ENCODE results near the gene IRF4.
"Not testable (repeated sequence)": the region's sequence is repeated elsewhere in the genome, so short reads cannot be mapped to it uniquely, and the experiment has no call there.

Gene IRF4

DNA sequence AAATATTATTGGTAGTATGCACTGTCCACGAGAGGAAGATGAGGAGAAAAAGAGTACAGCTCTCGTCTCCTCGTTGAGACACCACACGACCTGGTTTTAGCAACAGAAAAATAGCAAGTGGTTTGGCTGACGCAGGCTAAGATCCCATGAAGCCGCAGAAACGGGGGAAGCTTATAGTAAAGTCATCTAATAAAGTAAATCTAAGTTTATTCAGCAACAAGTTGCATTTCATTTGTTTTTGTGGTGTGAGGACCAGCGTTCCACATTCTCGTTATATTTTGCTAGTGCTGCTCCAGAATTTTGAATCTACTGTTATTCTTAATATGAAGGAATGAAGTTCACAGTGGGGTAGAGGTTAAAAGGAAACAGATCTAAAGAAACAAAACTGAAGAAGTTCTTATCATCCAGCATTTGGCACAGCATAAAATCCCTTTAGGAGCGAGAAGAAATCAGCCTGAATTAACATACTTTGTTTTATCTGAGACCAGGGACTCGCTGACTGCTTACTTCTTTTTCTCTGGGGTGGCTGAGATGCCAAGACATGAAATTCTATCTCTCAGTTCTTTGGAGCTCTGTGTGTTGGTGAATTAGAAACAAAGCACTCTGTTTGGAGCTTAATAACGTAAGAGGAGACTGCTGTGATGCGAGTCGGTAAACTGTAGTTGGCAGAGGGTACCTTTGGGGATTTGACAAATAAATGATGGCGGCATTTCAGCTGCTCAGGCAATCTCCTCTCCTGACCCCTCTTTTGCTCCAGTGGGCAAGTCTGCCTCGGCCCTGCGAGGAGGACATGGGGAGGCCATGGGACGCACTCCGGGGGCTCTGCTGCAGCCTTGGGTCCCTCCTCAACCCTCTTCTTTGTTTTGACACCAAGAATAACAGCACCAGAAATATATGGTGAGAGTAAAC lies 24.9 kb upstream of the IRF4 start:
- DNase-seq (ENCODE audit: low spot score) (no peak), FAIRE-seq (no peak)

DNA sequence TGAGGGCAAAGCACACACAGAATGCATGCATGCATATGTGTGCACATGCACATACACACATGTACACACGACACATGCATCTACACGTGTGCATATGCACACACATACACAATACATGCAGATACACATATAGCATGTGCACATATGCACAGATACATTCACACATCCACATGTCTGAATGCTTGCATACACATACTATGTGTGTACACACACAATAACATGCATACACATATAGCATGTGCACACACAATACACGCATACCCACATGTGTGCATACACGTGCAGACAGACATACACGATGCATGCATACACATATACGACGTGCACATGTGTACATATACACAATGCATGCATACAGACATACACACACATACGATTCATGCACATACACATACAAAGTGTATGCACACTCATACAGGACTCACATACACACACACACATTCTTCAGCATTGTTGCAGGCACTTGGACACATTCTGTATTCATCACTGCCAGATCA lies 24.2 kb upstream of the IRF4 start:
- FAIRE-seq, result no peak
- DNase-seq (ENCODE audit: low spot score), result no peak

DNA sequence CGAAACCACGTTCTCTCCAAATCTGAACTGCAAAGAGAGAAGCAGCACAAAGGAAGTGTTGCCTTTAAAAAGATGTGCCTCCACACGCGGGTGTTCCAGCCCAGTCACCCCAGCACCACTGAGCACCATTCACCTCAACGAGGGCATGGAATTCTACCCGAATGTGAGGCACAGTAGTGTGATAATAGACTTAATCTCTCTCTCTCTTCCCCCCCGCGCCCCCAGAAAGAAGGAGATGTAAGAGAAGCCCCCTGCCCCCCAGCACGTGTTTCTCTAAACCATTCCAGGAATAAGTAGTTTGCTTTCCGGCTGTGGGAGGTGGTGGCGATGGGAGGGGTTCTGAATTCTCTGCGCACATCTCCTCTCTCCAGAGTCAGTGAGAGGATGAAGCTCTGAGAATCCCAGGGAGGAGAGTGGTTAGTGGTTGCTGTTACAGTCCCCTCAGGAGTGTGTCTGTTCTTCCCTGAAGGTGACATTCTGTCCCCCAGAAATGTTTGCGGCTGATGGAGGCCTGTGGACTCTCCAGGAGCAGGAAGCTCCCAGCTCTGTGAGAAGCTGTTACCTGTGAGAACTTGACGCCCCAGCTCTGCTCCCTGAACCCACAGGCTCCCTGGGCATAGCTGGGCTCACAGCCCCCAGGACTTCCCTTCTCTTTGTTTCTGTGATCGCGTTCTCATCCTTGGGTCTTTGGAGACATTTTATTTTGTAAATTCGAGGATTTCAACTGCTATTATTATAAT lies 23.5 kb upstream of the IRF4 start:
- FAIRE-seq (no peak), DNase-seq (ENCODE audit: low spot score) (no peak)

DNA sequence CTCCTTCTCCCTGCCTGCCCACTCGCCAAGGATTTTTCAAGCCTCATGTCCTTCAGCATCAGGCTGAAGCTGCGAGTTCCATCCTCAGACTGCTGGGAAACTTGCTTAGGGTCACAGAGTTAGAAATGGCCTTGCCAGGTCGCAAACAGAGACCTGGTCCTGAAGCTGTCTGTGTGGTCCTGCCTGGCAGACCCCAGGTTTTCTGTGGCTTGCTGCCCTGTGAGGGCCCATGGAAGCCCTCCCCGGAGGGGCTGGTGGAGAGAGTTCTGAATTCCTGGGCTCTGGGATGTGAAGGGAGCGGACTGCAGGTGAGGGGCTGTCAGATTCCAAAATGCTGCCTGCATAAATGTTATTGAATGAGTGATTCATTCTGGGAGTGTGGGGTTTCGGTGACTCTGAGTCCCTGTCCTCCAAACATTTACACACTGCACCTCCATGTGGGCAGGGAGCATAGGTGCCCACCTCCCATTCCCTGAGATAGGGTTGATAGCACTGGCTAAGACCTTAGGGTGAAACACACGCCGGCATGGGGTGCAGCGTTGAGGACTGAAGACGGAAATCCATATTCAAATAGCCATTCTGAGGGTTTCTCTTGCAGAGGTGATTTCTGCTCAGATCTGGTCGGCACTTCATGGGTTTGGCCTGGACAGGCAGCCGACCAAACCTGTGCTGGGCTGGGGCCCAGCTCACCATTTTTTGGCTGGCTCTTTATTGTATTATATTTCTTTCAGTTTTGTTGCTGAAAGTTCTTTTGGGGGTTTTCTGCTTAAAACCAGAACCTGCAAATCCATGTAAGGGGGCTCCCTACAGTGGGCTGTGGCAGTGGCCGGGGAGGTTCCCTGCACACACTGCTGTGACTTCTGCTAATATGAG lies 21.8 kb upstream of the IRF4 start:
- FAIRE-seq, result no peak

DNA sequence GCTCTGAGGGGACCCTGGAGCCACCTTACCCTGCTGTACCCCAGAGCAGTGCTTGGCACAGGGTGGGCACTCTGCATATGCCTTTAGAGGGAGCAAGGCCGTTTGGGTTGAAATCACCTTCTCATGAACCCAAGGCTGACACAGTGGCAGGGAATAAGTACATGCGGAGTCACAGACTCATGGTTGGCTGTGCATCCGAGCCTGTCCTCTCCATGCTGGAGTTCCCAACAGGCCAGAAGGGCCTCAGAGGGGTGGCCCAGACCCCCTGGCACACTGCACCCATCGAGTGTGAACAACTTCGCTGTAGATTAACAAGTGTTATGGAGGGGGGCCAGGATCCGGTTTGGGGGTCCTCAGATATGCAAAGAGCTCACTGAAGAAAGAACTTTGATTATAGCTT lies 21.0 kb upstream of the IRF4 start:
- no peak for DNase-seq (ENCODE audit: low spot score)
- FAIRE-seq, result no peak

More for the DNA sequence above, 21.8 kb upstream of the IRF4 start:
- no peak for DNase-seq (ENCODE audit: low spot score)

DNA sequence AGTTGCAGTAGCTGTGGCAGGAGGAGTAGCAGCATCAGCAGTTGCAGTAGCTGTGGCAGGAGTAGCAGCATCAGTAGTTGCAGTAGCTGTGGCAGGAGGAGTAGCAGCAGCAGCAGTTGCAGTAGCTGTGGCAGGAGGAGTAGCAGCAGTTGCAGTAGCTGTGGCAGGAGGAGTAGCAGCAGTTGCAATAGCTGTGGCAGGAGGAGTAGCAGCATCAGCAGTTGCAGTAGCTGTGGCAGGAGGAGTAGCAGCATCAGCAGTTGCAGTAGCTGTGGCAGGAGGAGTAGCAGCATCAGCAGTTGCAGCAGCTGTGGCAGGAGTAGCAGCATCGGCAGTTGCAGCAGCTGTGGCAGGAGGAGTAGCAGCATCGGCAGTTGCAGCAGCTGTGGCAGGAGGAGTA lies 19.7 kb upstream of the IRF4 start:
- not testable (repeated sequence) for DNase-seq (ENCODE audit: low spot score); FAIRE-seq

DNA sequence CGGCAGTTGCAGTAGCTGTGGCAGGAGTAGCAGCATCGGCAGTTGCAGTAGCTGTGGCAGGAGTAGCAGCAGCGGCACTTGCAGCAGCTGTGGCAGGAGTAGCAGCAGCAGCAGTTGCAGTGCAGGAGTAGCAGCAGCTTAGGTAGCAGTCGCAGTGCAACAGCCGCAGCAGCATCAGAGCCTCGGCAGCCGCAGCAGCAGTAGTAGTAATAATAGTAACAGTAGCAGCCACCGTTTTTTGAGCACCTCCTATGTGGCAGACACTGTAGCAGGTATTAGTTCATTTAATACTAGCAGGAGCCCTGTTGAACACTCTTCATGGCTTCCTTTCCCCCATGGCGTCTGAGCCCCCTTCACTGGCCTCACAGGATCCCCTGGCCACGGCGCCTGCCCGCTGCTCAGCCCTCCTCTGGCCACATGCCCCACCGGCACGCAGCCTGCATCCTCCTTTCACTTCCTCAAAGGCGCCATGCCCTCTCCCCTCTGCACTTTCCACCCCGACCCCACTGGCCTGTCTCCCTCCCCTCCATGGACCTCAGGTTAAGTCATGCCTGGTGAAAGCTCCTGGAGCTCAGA lies 19.1 kb upstream of the IRF4 start:
- FAIRE-seq (no peak), DNase-seq (ENCODE audit: low spot score) (no peak)

DNA sequence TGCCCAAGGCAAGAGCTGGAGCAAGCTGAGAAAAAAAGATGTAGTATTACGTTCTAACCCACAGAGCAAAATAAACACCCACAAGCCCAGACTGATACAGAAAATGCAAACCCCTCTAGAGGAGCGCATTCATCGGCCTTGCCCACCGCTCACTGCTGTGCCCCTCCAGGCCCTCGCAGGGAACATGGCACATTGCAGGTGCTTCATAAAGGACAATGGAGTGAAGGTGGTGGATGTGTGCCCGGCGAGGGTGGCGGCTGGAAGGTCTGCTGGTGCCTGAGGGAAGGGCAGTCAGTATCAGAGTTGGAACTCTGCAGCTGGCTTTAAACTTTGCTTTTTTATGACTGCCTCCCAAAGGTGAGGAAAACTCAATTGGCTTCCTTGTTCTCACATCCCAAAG lies 18.5 kb upstream of the IRF4 start:
- DNase-seq (ENCODE audit: low spot score), result no peak
- no peak for FAIRE-seq

DNA sequence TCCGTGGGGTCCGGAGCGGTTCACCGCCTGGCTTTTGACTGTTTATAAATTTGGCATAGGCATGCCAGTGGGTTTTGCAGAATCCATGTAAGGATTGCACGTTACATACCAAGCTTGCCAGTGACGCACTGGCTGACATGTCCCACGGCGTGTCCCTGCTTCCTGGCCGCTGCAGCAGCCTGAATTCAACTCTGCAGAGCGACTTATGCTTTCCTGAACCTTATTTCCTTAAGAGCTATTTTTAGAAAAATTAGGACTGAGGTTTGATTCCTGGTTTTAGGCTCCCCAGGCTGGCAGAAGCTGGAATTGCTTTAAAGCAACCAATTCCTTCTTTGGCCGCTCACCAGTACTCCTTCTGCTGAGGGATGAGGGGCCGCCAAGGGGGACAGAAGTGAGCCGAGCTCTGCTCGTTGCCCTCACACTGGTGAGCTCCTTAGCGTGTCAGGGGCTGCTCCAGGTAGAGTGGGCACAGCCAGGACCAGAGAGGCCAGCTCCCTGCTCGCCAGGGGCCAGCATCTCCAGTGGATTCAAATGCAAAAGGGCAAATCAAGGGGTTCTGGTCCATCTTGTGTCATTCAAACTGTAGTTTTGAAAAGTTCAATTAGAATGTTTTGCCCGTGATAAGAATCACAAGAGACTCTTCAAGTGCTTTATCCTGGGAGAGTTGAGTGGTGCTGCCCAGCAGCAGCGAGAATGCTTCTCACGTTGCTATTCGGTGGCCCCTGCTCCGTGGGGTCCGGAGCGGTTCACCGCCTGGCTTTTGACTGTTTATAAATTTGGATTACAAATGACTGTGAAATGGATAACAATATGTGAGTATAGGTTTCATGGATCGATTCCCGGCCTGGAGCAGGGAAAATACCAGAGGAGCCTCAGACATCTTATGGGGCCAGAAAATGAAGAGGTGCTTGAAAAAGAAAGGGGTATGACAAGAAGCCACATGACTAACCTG lies 17.5 kb upstream of the IRF4 start:
- FAIRE-seq, result no peak
- no peak for DNase-seq (ENCODE audit: low spot score)

DNA sequence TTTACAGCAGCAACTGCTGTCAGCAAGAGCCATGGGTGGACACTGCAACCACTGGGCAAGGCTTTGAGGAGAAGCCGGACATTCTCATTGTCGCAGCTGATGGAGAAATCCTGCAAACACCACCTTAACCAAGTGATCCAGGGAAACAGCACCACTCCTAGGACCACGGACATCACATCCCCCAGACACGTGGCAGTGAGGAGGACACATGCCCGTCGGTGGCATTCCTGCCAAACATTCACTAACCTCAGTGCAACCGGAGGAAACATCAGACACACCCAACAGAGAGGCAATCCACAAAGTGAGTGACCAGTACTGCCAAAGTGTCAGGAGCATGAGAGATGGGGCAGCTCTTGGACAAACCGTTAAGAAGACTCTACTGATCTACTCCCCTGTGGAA lies 16.6 kb upstream of the IRF4 start:
- FAIRE-seq (no peak), DNase-seq (ENCODE audit: low spot score) (no peak)

DNA sequence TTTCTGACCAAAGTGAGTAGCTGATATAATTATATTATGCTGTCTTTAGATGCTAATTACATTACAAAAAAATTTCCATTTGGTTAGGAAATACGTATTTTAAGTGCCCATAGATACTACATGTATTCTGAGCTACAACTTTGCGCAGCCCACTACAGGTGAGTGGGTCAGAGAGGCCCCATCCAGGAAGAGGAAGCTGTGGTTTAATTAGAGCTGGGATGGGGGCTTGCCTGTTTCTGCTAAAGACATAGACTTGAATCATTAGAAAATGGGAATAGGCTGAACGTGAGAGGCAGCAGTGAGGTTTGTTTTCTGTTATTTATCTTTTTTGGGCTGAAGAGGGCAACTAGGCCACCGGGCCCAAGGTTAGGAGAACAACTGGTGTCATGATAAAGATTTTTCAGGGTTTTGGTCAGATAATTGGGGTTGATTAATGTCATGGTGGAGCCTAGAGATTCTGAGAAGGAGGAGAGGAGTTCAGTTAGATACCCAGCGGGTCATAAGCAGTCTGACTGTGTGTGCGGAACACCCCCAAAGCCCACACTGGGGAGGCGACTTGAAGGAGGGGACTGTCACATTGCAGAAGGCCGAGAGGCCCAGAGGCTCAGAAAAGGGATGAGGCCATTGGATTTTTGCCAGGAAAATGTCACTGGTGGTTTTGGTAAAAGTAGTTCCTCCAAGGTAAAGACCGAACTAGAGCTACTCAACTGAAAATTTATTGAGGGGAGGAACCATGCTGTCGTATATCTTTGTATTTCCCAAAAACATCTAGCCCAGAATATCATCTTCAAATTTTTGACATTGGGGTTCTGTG lies 14.5 kb upstream of the IRF4 start:
- DNase-seq (ENCODE audit: low spot score) (no peak), FAIRE-seq (no peak)

DNA sequence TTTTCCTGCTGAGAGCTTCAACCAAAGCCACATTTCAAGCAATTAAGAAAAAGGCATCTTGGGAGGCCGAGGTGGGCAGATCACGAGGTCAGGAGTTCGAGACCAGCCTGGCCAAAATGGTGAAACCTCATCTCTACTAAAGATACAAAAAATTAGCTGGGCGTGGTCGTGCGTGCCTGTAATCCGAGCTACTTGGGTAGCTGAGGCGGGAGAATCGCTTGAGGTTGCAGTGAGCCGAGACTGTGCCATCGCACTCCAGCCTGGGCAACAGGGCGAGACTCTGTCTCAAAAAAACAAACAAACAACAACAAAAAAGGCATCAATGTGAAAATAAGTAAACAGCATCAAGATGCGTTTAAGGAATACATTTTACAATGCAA lies 13.9 kb upstream of the IRF4 start:
- not testable (repeated sequence) for FAIRE-seq; DNase-seq (ENCODE audit: low spot score)

DNA sequence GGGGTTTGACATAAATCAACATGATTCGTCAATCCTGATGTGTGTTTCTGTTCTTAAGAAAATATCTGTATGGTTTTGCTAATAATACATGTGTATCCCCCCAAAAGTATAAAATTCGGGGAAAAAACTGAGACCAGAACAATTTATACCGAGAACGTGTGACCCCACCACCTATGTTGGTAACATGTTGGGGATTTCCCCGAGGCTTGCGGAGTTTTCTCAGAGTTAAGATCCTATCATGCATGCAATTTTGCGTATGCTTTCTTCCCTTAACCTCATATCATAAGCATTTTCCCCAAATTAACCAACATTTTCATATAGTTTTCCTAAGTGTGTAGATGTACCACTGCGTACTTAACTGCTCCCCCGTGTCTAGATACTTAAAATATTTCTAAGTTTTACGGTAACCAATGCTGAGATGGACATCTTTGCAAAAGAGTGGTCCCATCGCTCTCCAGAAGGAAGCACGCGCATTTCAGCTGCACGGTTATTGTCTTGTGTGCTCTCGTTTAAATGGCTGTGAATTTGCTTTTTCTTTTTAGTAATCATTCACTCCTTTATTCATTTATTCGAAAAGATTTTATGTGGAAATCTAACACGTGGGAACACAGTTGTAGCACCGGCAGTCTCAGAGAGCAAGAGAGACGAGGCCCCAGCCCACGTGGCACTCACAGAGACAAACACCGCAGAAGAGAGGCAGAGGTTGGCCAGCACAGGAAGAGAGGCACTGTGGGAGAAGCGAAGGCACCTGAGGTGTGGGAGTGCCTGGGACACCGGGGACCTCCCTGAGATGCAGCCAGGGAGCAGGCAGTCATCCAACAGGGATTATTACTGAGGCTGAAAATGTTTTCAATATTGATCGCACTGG lies 13.2 kb upstream of the IRF4 start:
- DNase-seq (ENCODE audit: low spot score), result no peak
- no peak for FAIRE-seq

DNA sequence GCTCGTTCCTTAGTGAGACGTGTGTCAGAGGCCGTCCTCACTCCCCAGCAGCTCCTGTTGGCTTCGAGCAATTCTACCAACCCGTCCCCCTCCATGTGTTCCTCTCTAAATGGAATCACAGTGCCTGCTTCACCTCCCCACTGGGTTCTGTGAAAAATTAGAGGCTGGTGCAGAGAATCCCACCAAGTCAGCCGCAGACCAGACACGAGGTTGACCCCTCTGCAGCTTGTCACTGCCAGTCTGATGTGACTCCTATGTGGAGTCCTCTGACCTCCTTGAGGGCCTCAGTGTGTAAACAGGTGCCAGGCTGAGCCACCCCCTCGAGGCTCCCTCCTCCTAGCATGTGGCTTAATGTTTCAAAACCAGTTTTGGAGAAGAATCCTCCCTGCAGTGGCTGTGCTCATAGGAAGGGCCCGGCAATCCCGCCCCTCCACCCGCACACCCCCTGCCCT lies 12.6 kb upstream of the IRF4 start:
- DNase-seq (ENCODE audit: low spot score) (no peak), FAIRE-seq (no peak)

DNA sequence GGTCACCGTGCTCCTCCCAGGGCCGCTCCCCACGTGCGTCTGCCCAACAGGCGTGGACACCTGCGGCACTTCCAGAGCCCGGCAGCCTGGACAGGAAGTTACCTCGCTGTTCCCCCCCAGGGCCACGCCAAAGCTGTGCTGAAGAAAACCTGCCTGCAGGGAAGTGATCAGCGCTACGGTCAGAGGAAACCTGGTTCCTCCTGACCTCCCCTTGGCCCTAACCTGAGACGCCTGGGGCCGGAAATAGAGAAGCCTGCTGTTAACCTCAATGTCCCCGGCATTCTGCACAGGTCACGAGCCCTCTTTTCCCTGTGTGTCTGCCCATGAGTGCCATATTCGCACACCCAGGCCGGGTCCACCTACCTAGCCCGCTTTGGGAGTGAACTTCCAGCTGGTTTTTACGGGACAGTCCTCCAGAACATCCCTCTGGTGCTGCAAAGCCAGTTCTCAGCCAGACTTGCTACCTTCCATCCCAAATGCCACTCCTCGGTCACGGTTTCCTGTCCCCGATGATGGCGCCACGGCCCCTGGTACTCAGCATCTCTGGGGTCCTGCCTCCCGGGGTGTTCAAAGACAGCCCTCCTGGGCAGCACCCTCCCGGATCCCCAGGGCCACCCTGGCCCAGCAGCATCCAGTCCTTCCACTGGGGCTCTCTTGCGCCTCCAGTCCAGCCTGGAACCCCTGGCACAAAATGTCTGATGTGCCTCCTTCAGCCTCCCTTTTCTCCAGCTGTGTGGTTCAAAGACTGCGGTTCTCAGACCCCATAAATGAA lies 12.0 kb upstream of the IRF4 start:
- no peak for FAIRE-seq
- DNase-seq (ENCODE audit: low spot score), result no peak

DNA sequence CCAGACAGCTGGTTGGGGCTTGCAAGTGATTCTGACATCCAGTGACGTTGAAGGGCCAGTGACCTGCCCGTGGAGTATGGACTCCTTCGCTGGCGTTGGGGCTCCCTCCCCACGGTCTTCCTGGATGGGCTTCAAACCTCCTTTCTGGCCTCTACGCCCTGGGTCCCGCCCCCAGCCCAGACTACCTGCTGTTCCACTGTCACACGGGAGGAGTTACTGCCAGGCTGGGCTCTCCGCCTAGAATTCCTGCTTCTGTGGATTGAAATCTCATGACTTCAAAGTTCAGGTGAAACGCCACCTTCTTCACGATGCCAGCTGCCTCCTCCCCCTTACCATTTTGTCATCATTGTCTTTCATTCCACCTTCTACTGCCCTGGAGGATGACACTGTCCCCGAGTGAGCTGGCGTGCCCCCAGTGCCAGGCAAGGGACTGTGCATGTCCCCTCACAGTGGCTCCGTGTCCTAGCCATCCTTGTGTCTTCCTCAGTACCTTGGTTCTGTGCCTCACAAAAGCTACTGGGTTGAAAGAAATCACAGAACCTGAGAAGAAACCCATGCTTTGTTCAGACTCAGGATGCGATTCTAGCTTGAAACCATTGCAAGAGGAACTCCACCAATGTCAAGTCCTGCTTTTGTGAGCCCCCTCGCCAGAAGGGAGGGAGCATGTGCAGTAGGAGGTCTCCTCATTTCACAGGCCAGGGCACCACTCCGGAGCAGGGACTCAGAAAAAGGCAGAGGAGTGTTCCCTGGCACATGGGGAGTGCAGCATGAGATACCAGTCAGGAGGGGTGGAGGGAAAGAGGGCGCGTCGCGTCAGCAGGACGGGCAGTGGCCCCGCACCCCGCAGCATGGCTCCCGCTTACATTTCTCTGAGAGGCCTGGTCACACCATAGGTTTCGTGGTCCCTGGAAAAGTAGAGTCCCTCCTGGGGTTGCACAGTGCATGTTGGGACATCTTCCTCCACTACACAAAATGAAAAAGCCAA lies 11.0 kb upstream of the IRF4 start:
- FAIRE-seq (no peak), DNase-seq (ENCODE audit: low spot score) (no peak)
